ENCODE data around the gene FAM174C. TPM values are rescaled to one million over a fixed set of nuclear protein-coding genes. Genes with fewer than 3 reads are reported as not detected.

FAM174C gene
- polyA plus RNA-seq, 3 donors, result 32.8 to 56.2 (median 40.0) TPM

- no peaks in the 10 kb centered on the region for H3K36me3 ChIP-seq (replicated peaks in 1 of 2; ENCODE audit: control insufficient read depth in 1 of 2, insufficient read depth in 2 of 2, low read length in 2 of 2)
- peaks cover 7 to 8% of the 10 kb centered on the region in 2 donors for H3K4me1 ChIP-seq (ENCODE audit: control insufficient read depth in 1 of 2, insufficient read depth in 2 of 2, low read length in 2 of 2)
- H3K27me3 ChIP-seq (ENCODE audit: control insufficient read depth in 2 of 2, insufficient read depth in 2 of 2, low read length in 2 of 2), result peaks cover 0 to 12% of the 10 kb centered on the region in 2 donors
- H3K27ac ChIP-seq (ENCODE audit: low read depth in 1 of 2, low read length in 2 of 2), result no peak overlapping the region
- DNase-seq, result no peak
- no peak overlapping the region for H2AFZ ChIP-seq (ENCODE audit: insufficient read depth, low read depth, low read length, poor library complexity, severe bottlenecking)
- no peaks in the 10 kb centered on the region for H3K79me2 ChIP-seq (ENCODE audit: insufficient read depth, low read length)
- Mint-ChIP-seq H3K36me3 (no peaks in the 10 kb centered on the region), H3K27ac (no peak overlapping the region), H3K9me3 (peaks cover 0 to 8% (median 0%) of the 10 kb centered on the region in 7 donors), H3K27me3 (ENCODE audit: low read depth in 3 of 3) (peaks cover 12 to 42% (median 27%) of the 10 kb centered on the region in 3 donors), H3K4me1 (peaks cover 7% of the 10 kb centered on the region), H3K4me3 (peak overlapping the region in 1 of 2 donors; percentile 26)
- H3K9ac ChIP-seq (ENCODE audit: insufficient read depth, low read length, poor library complexity, severe bottlenecking), result no peak overlapping the region
- no peaks in the 10 kb centered on the region for H3K9me3 ChIP-seq (replicated peaks in 1 of 2; ENCODE audit: control insufficient read depth in 1 of 2, insufficient read depth in 1 of 2, low read length in 2 of 2)
- H3K4me3 ChIP-seq (replicated peaks in 1 of 3; ENCODE audit: low read depth in 2 of 3, low read length in 3 of 3), result no peak overlapping the region
- no peak for TF ChIP-seq CTCF (IDR thresholded peaks at IDR 0.05)
- 90% methylated on average over 7 of the region's 13 CpGs for WGBS (ENCODE audit: insufficient coverage)
- no peak overlapping the region for H3K4me2 ChIP-seq (replicated peaks; ENCODE audit: extremely low read depth, low read length, poor library complexity, severe bottlenecking)
- intact Hi-C loops (cut with micrococcal nuclease), result no loop called here
- H4K20me1 ChIP-seq (ENCODE audit: insufficient read depth, low read length), result no peaks in the 10 kb centered on the region
Measured at GRCh38 chr19:1296078-1296477, 20.7 kb downstream of the FAM174C start.

GRCh38 chr19:1296575-1297271 is 21.4 kb downstream of the FAM174C start:
- H3K4me3 Mint-ChIP-seq, result peak overlapping the region in 1 of 2 donors; percentile 26
- intact Hi-C loops (cut with micrococcal nuclease), result no loop called here
- no peaks in the 10 kb centered on the region for H3K36me3 Mint-ChIP-seq
- Histone ChIP-seq H3K9me3 (replicated peaks in 1 of 2; ENCODE audit: control insufficient read depth in 1 of 2, insufficient read depth in 1 of 2, low read length in 2 of 2) (no peaks in the 10 kb centered on the region), H3K36me3 (replicated peaks in 1 of 2; ENCODE audit: control insufficient read depth in 1 of 2, insufficient read depth in 2 of 2, low read length in 2 of 2) (no peaks in the 10 kb centered on the region), H4K20me1 (ENCODE audit: insufficient read depth, low read length) (no peaks in the 10 kb centered on the region), H3K27ac (ENCODE audit: low read depth in 1 of 2, low read length in 2 of 2) (no peak overlapping the region), H3K79me2 (ENCODE audit: insufficient read depth, low read length) (no peaks in the 10 kb centered on the region), H2AFZ (ENCODE audit: insufficient read depth, low read depth, low read length, poor library complexity, severe bottlenecking) (no peak overlapping the region), H3K4me2 (replicated peaks; ENCODE audit: extremely low read depth, low read length, poor library complexity, severe bottlenecking) (no peak overlapping the region), H3K9ac (ENCODE audit: insufficient read depth, low read length, poor library complexity, severe bottlenecking) (no peak overlapping the region), H3K4me1 (ENCODE audit: control insufficient read depth in 1 of 2, insufficient read depth in 2 of 2, low read length in 2 of 2) (peaks cover 7 to 8% of the 10 kb centered on the region in 2 donors), H3K4me3 (replicated peaks in 1 of 3; ENCODE audit: low read depth in 2 of 3, low read length in 3 of 3) (no peak overlapping the region), H3K27me3 (ENCODE audit: control insufficient read depth in 2 of 2, insufficient read depth in 2 of 2, low read length in 2 of 2) (peaks cover 0 to 12% of the 10 kb centered on the region in 2 donors)
- peaks cover 0 to 8% (median 0%) of the 10 kb centered on the region in 7 donors for H3K9me3 Mint-ChIP-seq
- 90% methylated on average over 17 of the region's 24 CpGs for WGBS (ENCODE audit: insufficient coverage)
- peaks cover 12 to 40% (median 27%) of the 10 kb centered on the region in 3 donors for H3K27me3 Mint-ChIP-seq (ENCODE audit: low read depth in 3 of 3)
- peaks cover 7% of the 10 kb centered on the region for H3K4me1 Mint-ChIP-seq
- H3K27ac Mint-ChIP-seq, result no peak overlapping the region
- no peak for DNase-seq
- no peak for TF ChIP-seq CTCF (IDR thresholded peaks at IDR 0.05)

All from CD14-positive monocyte (primary cell).